SJCRH30 (cell line): Measurements from ENCODE around the gene HLA-E. TPM values are rescaled to one million over a fixed set of nuclear protein-coding genes. Genes with fewer than 3 reads are reported as not detected.

Experiments
- DNase-seq, 2 experiments: peaks; one replicate each; pipeline ENCODE4 v3.0.0-alpha.2; 2015 to 2020
- H3K27ac ChIP-seq: fragments of 250-450 bp; sonication (Bioruptor Pico); 2 replicates; pipeline ENCODE4 v1.5.1; 2020; ENCODE audit warnings: mild to moderate bottlenecking, moderate library complexity
- H3K27me3 ChIP-seq: fragments of 250-450 bp; sonication (Bioruptor Pico); 2 replicates; pipeline ENCODE4 v1.5.1; 2020; ENCODE audit warnings: mild to moderate bottlenecking, moderate library complexity
- H3K36me3 ChIP-seq: fragments of 250-450 bp; sonication (Bioruptor Pico); 2 replicates; pipeline ENCODE4 v1.5.1; 2020; ENCODE audit warnings: mild to moderate bottlenecking, moderate library complexity
- H3K4me1 ChIP-seq: fragments of 250-450 bp; sonication (Bioruptor Pico); 2 replicates; pipeline ENCODE4 v1.5.1; 2020; ENCODE audit warnings: mild to moderate bottlenecking, moderate library complexity
- H3K4me3 ChIP-seq: fragments of 250-450 bp; sonication (Bioruptor Pico); 2 replicates; pipeline ENCODE4 v1.5.1; 2020; ENCODE audit warnings: mild to moderate bottlenecking, moderate library complexity
- H3K9me3 ChIP-seq: fragments of 250-450 bp; sonication (Bioruptor Pico); replicated peaks from 2 replicates; pipeline ENCODE4 v1.5.1; 2020; ENCODE audit warnings: mild to moderate bottlenecking, moderate library complexity
- total RNA-seq: library from RNA; depleted of rRNA; stranded (reverse); fragments of >200 nt; shearing (Covaris generic); gene quantifications from 2 replicates; pipeline ENCODE4 v1.2.3, GENCODE V29; 2014; rRNA removed

HLA-E gene
- total RNA-seq, result 24.6 and 26.0 TPM in 2 replicates

- DNase-seq, result peak; percentile 92 to 99
- H3K4me1 ChIP-seq, result peaks cover 5% of the 10 kb centered on the region; the same call in 1 of the 2 replicates
- H3K4me3 ChIP-seq, result peak within 1 kb of the TSS; percentile 68
- peak within 1 kb of the TSS; percentile 29 for H3K27ac ChIP-seq
- no peaks in the 10 kb centered on the region for H3K27me3 ChIP-seq
- no peaks in the 10 kb centered on the region for H3K9me3 ChIP-seq
- H3K36me3 ChIP-seq, result no peaks in the 10 kb centered on the region
Observed at GRCh38 chr6:30489081-30490025, at the start of gene HLA-E. Gene HLA-E (plus strand): TSS chr6:30489509. CDS start chr6:30489532, 23 bp downstream.

GRCh38 chr6:30441171-30441570, 48.1 kb upstream of the HLA-E start:
- DNase-seq, result no peak

GRCh38 chr6:30443657-30444450, 45.5 kb upstream of the HLA-E start:
- no peak overlapping the region for H3K27ac ChIP-seq
- H3K9me3 ChIP-seq, result no peaks in the 10 kb centered on the region
- H3K27me3 ChIP-seq, result peaks cover 5% of the 10 kb centered on the region; the same call in 1 of the 2 replicates
- H3K36me3 ChIP-seq, result no peaks in the 10 kb centered on the region
- H3K4me3 ChIP-seq, result no peak overlapping the region
- H3K4me1 ChIP-seq, result no peaks in the 10 kb centered on the region
- no peak for DNase-seq

More at GRCh38 chr6:30441171-30441570, 48.1 kb upstream of the HLA-E start:
- Histone ChIP-seq H3K9me3 (no peaks in the 10 kb centered on the region), H3K27me3 (no peaks in the 10 kb centered on the region; the same call in 1 of the 2 replicates), H3K4me3 (no peak overlapping the region), H3K27ac (no peak overlapping the region), H3K36me3 (no peaks in the 10 kb centered on the region), H3K4me1 (no peaks in the 10 kb centered on the region)

GRCh38 chr6:30444451-30444742, 44.9 kb upstream of the HLA-E start:
- Histone ChIP-seq H3K27me3 (peaks cover 5% of the 10 kb centered on the region; the same call in 1 of the 2 replicates), H3K4me1 (no peaks in the 10 kb centered on the region), H3K36me3 (no peaks in the 10 kb centered on the region), H3K27ac (no peak overlapping the region), H3K4me3 (no peak overlapping the region), H3K9me3 (no peaks in the 10 kb centered on the region)
- DNase-seq, result no peak

- no peak overlapping the region for H3K4me3 ChIP-seq
- no peak overlapping the region for H3K27ac ChIP-seq
- H3K27me3 ChIP-seq, result peaks cover 15% of the 10 kb centered on the region; the same call in 1 of the 2 replicates
- H3K36me3 ChIP-seq, result no peaks in the 10 kb centered on the region
- no peak for DNase-seq
- H3K9me3 ChIP-seq, result no peaks in the 10 kb centered on the region
- H3K4me1 ChIP-seq, result no peaks in the 10 kb centered on the region
Observed at GRCh38 chr6:30446259-30446658, 43.0 kb upstream of the HLA-E start.

- DNase-seq, result peak in 1 of 2 experiments; percentile 8
- no peak overlapping the region for H3K4me3 ChIP-seq
- H3K27ac ChIP-seq, result no peak overlapping the region
- H3K4me1 ChIP-seq, result no peaks in the 10 kb centered on the region
- H3K9me3 ChIP-seq, result no peaks in the 10 kb centered on the region
- H3K27me3 ChIP-seq, result peaks cover 15% of the 10 kb centered on the region; the same call in 1 of the 2 replicates
- no peaks in the 10 kb centered on the region for H3K36me3 ChIP-seq
Observed at GRCh38 chr6:30447237-30447636, 42.1 kb upstream of the HLA-E start.

- Histone ChIP-seq H3K4me1 (no peaks in the 10 kb centered on the region), H3K4me3 (no peak overlapping the region), H3K27ac (no peak overlapping the region), H3K36me3 (no peaks in the 10 kb centered on the region), H3K27me3 (peaks cover 15% of the 10 kb centered on the region; the same call in 1 of the 2 replicates), H3K9me3 (no peaks in the 10 kb centered on the region)
- no peak for DNase-seq
Observed at GRCh38 chr6:30450548-30450908, 38.8 kb upstream of the HLA-E start.

GRCh38 chr6:30450909-30451841, 38.1 kb upstream of the HLA-E start:
- no peak overlapping the region for H3K27ac ChIP-seq
- H3K27me3 ChIP-seq, result peaks cover 15% of the 10 kb centered on the region; the same call in 1 of the 2 replicates
- peak; percentile 9 to 13 for DNase-seq
- H3K9me3 ChIP-seq, result no peaks in the 10 kb centered on the region
- no peak overlapping the region for H3K4me3 ChIP-seq
- no peaks in the 10 kb centered on the region for H3K36me3 ChIP-seq
- no peaks in the 10 kb centered on the region for H3K4me1 ChIP-seq

- peaks cover 10% of the 10 kb centered on the region; the same call in 1 of the 2 replicates for H3K27me3 ChIP-seq
Observed at GRCh38 chr6:30452736-30453507, 36.4 kb upstream of the HLA-E start.

GRCh38 chr6:30453508-30454116, 35.7 kb upstream of the HLA-E start:
- no peaks in the 10 kb centered on the region for H3K4me1 ChIP-seq
- no peaks in the 10 kb centered on the region for H3K9me3 ChIP-seq
- H3K27ac ChIP-seq, result no peak overlapping the region
- peaks cover 10% of the 10 kb centered on the region; the same call in 1 of the 2 replicates for H3K27me3 ChIP-seq
- H3K4me3 ChIP-seq, result no peak overlapping the region
- no peaks in the 10 kb centered on the region for H3K36me3 ChIP-seq
- DNase-seq, result peak; percentile 86 to 93

More at GRCh38 chr6:30452736-30453507, 36.4 kb upstream of the HLA-E start:
- Histone ChIP-seq H3K36me3 (no peaks in the 10 kb centered on the region), H3K27ac (no peak overlapping the region), H3K9me3 (no peaks in the 10 kb centered on the region), H3K4me3 (no peak overlapping the region), H3K4me1 (no peaks in the 10 kb centered on the region)
- no peak for DNase-seq

GRCh38 chr6:30459145-30459544, 30.2 kb upstream of the HLA-E start:
- no peaks in the 10 kb centered on the region for H3K36me3 ChIP-seq
- no peaks in the 10 kb centered on the region; the same call in 1 of the 2 replicates for H3K27me3 ChIP-seq
- H3K27ac ChIP-seq, result no peak overlapping the region
- H3K9me3 ChIP-seq, result no peaks in the 10 kb centered on the region
- no peak overlapping the region for H3K4me3 ChIP-seq
- no peaks in the 10 kb centered on the region for H3K4me1 ChIP-seq
- DNase-seq, result no peak

GRCh38 chr6:30461055-30461454, 28.3 kb upstream of the HLA-E start:
- Histone ChIP-seq H3K4me3 (no peak overlapping the region), H3K27me3 (no peaks in the 10 kb centered on the region; the same call in 1 of the 2 replicates), H3K36me3 (no peaks in the 10 kb centered on the region), H3K27ac (no peak overlapping the region), H3K4me1 (no peaks in the 10 kb centered on the region), H3K9me3 (no peaks in the 10 kb centered on the region)
- no peak for DNase-seq

GRCh38 chr6:30462482-30462881, 26.8 kb upstream of the HLA-E start:
- no peaks in the 10 kb centered on the region for H3K9me3 ChIP-seq
- H3K27me3 ChIP-seq, result no peaks in the 10 kb centered on the region; the same call in 1 of the 2 replicates
- H3K4me3 ChIP-seq, result no peak overlapping the region

More at GRCh38 chr6:30462482-30462881, 26.8 kb upstream of the HLA-E start:
- DNase-seq, result no peak
- Histone ChIP-seq H3K4me1 (no peaks in the 10 kb centered on the region), H3K27ac (no peak overlapping the region), H3K36me3 (no peaks in the 10 kb centered on the region)
